HG03045 (cell line): Measurements from ENCODE around the gene P4HA2.

Source experiments
- ATAC-seq: cut with Tn5 transposase; IDR thresholded peaks from one replicate; pipeline ENCODE4 v1.9.1; 2021; ENCODE audit warnings: mild to moderate bottlenecking, moderate library complexity; ENCODE audit not compliant: unreplicated experiment

The P4HA2 gene

DNA sequence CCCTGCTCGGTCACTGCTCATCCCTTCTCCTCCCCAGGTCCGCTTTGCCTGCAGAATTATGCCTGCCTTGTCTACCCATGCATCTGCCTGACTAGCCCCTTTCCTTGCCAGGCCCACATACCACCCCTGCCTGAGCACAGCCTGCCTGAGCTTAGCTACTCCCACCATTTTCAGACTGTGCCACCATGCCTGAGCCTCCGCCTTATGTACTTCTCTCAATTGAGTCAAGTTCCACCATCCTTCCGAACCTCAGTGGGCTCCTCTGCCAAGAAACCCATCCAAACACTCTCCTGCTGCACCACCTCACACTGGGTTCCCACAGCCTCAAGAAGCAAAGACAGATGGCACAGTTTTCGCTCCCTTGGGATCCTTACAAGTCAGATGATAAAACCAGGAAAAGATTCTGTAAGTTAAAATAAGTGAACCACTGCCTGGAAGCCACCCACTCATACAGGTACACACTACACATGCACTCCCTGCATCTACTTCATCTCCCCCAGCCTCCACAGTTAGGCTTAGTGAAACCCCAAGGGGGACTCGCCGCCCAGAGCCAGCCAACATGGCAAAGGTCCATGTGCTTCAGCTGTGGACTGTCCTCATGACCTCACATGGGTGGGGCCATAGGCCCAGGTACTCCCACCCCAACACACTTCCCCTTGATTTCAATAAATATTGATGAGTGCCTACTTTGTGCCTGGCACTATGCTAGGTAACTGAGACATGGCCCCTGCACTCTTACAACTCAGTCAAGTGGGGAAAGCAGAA is 23.1 kb downstream of the P4HA2 start:
- ATAC-seq: no peak

DNA sequence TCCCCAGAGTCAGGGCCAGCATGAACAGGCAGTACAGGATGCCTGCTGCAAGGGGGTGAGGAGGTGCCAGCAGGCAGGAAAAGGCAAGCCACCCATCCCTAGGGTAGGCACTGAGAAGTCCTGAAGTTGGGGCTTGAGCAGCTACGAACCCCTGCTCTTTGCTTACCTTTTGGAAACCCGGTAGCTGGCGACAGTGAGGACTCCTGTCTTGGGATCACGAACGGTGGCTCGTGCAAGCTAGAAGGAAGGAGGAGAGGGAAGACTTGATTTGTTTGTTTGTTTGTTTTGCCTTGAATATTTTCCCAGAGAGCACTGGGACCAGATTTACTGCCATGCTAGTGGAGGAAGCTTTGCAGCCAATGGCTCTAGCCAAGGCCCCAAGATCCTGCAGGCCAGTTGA is 23.7 kb downstream of the P4HA2 start:
- no peak for ATAC-seq

DNA sequence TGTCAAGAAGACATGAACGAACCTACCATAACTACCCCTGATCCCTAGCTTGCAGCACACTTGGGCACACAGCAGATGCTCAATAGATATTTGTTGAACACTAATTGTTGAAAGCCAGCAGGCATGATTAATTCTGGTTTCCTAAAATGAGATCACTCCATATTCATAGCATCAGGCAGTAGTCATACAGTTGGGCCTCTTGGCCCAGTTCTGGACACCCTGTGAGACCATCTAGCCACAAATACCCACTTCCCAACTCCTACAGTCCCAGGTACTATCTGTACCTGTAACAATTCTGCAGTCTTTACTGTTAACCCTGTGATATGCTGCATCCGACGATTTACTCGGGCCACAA is 24.2 kb downstream of the P4HA2 start:
- no peak for ATAC-seq

DNA sequence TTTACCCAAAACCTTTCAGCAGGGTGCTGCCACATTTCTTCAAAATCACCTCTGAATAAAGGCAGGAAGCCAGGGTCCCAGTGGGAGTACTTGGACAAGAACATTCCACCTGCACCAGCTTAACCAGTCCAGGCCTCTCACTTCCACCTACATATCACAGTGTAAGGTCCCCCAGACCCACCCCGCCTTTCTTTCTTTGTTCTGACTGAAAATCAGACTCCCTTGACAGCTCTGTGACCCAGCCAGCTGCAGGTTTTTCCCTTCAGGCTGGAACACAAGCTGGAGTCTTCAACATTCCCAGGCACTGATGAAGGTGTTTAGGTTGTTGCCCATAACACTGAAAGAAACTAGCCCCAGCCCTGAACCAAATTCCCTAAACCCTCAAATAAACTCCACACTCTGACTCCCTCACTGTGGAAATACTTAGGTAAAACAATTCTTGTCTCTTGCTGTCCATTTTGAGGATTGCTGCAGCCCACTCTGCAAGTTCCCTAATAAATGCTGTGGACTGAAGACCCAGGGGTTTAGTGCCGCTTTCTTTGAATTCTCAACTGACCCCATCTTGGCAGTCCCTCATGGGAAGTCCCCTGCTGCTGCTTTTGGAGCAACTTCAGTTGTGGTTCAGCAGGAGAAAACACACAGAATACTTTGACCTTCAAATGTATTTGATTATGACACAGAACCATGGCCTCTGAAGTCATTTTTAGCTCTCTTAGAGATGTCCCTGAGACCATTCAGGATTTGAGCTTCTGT is 24.8 kb downstream of the P4HA2 start:
- no peak for ATAC-seq

DNA sequence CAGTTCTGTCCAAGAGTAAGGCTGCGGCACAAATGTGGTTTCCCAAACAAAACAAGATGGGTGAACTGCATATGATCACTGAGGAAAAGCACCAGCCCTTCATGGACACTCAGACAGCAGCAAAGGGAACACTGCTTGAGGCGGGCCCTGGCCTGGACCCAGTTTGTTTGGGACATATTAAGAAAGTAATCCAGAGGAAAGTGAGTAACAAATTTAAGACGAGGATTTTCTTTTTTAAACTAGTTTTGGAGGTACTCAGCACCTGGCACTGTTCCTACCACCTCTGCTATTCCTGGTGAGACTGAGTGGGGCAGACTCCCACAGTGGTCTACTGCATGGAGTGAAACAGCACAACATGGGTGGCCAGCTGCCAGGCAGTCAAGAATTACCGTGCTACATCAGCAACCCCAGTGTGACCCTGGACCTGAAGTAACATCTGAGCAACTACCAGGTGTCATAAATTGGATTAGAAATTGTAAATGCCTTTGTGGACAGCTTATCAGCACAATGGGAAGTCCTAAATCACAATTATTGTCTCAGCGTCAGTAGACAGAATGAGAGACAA is 28.5 kb downstream of the P4HA2 start:
- ATAC-seq: no peak

DNA sequence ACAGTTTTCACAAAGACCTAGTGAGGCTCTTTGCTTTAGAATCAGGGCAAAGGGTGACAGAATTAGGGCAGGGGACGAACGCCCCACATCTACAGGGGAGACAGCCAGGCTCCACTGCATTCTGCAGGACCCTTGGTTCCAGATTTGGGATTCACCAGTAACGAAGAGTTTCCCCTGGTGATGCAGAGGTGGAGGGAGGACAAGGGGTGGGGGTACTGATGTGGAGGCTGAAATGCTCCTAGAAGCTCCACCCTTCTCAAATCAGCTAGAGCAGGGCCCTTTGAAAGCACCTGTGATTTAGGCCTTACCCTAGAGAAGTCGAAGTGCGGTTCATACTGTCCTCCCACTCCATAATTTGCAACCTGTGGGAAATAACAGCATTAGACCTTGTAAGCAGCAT is 29.1 kb downstream of the P4HA2 start:
- ATAC-seq: no peak

DNA sequence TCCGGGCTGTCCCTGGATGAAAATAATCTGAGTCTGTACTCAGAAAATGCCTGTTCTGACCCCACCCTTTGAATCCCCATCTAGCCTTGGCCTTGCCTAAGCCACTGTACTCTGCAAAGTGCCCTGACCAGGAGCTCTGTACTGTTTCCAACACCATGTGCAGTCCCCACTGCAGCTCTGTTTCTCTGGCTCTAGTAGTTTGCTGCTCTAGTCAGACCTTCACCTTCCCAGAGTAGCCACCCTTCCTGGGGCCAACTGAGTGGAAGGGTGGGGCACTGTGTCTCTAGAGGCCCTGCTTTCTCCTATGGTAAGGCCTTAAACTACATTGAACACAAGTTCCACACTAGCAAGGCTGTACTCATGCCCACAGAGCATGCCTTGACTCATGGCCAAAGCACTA is 31.9 kb downstream of the P4HA2 start:
- no peak for ATAC-seq

DNA sequence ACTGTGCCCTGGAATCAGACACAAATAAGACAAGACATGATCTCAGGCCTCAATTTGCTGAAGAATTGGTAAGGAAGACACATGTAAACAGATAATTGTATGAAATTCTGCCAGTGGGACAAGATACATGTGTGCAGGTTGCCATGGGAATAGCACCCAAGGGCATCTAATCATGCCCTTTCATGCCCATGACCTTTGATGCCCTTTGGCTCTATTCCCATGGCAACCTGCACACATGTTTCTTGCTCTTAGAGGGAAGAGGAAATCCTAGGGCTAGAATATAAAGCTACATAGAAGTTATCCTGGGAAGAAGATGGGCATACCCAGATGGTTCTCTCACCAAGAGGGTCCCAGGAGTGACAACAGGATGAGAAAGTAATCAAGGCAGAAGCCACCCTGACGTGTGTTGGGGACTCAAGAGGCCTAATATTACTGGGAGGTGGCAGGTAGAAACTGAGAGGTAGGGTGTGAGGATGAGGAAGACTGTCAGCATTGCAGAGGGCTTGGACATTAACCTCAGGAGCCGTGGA is 34.4 kb downstream of the P4HA2 start:
- ATAC-seq: no peak

DNA sequence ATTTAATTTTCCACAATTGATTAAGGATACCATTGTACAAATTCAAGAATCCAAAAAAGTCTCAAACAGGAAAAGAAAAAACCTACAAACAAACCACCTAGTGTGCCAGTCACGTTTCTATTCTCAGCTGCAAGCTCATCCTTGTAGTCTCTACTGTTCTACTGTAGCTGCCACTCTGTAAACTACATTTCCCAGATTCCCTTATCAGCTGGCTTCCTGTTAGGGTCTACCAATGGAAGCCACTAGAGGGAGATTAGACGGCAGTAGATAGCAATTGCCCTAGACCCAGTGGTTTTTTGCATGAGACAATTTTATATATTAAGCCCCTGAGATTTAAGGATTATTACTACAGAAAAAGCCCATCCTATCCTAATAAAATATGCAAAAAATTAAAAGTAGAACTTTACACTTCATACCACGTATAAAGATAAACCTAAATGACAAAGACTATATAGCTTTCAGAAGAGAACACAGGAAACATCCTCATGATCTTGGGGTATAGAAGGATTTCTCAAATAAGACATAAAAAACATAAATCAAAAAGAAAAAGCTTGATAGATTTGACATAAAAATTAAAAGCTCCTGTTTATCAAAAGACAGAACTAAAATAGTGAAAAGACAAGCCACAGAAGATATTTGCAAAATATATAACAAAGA is 37.4 kb downstream of the P4HA2 start:
- no peak for ATAC-seq

DNA sequence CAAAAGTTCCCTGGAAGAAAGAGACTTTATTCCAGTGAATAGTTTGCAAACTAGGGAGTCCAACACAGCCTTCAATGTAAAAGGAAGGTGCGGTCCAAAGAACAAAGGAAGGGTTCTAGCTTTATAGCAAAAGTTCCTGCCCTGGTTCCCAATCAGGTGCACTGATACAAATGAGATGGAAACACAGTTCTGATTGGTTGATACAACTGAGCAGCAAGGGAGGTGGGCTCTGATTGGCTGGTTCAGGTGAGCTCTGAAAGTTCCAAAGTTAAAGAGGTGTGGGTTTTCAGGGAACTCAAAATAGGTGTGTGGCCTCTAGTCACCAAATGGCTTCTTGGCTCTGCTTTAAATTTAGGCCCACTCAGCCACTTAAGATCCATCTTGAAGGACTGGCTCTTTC is 43.1 kb downstream of the P4HA2 start:
- ATAC-seq: no peak

DNA sequence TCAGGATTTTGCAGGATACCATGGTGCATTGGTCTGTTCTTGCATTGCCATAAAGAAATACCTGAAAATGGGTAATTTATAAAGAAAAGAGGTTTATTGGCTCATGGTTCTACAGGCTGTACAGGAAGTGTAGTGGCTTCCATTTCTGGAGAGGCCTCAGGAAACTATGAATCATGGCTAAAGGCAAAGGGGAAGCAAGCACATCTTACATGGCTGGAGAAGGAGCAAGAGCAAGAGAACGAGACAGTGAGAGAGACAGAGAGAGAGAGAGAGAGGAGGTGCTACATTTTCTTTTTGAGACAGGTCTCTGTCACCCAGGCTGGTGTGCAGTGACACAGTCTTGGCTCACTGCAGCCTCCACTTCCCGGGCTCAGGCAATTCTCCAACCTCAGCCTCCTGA is 43.9 kb downstream of the P4HA2 start:
- no peak for ATAC-seq

DNA sequence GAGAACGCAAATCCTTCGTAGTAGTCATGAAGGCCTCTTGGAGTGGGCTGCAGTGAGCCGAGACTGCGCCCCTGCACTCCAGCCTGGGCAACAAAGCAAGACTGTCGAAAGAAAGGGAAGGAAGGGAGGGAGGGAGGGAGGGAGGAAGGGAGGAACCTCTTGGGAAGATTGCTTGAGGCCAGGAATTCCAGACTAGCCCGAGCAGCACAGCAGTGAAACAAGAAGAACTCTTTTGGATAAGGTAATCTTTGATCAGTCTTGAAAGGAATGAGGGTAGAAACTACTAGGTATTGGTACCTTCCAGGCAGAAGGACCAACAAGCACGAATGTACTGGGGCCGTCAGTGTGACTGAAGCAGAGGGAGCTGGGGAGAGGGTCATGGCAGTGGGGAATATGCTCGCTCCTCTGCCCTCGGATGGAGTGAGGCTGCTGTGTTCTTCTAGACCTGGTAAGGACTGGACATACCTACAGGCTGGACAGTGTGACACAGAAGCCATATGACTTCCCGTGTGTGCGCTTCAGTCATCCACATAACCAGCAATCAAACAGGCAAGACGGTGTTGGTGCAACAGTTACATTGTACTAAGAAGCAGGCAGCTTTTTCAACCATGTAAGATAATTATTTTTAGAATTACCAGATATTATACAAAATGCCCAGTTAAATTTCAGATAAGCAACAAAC is 45.2 kb downstream of the P4HA2 start:
- ATAC-seq: no peak

DNA sequence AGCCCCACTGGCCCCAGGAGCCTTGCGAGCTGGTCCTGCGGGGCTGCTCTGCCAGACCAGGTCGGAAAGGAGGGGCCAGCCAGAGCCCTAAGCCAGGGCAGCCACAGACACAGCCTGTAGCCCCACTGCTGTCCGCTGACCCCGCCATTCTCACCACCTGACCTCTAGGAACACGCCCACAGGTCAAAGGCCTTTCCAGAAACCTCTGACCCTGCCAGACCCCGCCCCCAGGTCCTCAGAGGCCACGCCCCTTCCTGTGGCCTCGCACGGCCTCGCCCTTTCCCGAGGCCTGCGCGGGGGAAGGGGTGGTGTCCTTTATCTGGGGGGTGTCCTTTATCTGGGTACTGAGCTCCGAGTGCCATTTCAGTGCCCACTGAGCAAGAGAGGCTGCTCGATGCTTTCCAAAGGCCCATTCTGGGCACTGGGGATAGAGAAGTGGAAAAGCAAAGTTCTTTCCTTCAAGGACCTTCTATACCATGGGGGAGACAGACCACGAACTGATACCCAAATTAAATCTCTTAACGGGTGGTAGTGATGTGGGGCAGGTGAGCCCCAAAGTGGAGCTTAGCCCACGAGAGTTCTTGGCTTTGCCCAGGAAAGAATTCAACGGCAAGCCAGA is 46.5 kb downstream of the P4HA2 start:
- no peak for ATAC-seq

DNA sequence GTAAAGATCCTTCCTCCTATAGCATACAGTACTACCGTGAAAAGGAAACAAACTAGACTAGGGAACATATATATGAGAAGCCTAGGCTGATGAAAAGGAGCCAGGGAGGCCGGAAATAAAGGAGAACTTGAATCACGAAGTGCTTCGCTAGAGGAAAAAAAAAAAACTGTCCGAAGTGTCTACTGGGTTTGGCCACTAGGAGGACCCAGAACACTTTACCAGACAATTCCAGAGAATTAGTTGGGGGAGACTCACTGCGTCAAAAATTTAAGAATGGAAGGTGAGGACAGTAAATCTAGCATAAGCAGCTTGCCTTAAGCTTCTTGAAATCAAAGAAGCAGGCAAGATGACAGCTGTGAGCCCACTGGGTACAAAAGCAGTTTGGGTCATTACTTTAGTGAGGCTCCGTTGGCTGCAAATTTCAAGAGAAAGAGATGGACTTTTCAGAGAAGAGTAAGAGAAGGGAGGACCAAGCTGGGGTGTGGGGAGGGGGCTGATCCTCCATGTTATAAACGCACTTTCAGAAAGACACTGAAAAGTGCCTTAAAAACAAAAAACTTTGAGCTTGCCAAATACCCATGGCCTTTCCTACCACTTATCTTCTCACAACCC is 47.4 kb downstream of the P4HA2 start:
- ATAC-seq: no peak

DNA sequence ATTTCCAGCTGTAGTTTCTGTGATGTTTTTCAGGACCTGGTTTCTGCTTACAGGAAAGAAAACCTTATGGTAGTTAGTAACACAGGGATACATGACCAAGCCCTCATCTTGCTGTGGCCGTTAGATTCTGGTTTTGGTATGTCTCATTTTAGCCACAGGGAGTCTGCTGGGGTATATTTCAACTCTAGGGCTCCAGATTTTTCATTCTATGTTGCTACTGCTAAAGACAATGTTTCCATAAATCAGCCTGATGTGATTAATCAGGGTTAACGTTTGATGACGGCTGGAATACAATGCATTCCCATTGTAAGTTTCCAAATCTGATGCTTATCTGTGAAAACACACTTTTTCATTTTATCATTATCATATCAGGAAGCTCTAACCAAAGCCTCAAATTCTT is 48.2 kb downstream of the P4HA2 start:
- no peak for ATAC-seq

DNA sequence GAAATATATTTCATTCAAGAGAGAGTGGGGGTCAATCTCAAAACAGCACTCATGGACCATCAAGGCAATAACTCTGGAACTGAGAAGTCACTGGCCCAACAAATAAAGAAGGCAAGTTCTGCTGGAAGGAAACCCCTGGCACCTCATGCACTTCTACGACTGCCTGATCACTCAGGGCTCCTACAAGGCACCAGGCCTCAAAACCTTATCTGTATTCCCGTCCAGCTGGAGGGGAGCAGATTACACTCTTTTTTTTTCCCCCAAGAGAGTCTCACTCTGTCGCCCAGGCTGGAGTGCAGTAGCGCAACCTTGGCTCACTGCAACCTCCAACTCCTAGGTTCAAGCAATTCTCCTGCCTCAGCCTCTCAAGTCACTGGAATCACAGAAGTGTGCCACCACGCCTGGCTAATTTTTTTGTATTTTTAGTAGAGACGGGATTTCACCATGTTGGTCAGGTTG is 49.9 kb downstream of the P4HA2 start:
- ATAC-seq: no peak

DNA sequence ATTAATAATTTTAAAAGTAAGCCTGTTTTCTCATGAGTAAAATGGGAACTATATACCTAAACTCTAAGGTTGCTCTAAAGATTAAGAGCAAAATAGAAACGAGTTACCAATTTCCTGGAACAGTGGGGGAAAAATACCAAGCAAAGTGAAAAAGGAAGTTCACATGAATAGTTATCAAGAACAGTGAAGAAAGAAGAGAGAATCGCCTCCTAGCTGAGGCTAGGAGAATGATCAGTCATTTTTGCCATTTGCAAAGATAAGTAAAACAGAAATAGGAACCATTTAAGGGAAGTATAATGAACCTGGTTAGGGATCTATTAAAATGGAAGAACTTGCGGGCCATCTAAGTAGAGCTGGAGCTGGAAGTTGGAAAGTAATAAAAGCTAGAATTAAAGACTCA is 50.7 kb downstream of the P4HA2 start:
- ATAC-seq: no peak

DNA sequence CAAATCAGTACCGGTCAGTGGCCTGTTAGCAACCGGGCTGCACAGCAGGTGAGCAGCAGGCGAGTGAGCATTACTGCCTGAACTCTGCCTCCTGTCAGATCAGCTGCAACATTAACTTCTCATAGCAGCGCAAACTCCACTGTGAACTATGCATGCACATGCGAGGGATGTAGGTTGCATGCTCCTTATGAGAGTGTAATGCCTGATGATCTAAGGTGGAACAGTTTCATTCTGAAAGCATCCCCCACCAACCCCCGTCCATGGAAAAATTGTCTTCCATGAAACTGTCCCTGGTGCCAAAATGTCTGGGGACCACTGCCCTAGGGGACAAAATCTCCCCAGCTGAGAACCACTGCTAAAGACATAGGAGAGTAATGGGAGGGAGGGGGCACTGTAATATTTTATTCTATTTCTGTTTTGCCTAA is 51.1 kb downstream of the P4HA2 start:
- ATAC-seq: no peak

DNA sequence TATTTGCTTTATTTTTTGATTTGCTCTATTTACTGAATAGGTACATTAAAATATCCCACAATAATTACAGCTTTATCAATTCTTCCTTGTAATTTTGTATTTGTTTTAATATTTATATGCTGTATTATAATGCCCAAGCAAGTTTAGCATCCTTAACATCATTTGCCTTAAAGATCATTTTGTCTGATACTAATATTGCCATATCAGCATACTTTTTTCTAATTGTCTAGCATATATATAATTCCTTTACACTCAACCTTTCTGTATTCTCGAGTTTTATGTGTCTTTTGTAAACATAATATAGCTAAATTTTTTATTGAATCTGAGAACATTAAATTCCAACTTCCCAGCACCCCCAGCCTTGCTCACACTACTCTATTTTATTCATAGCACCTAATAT is 64.7 kb downstream of the P4HA2 start:
- ATAC-seq: no peak
